Smooth muscle cell of the brain vasculature (primary cell): ENCODE measurements around the gene DAB2IP.

ENCODE experiments used
- DNase-seq: peaks from one replicate; pipeline ENCODE4 v3.0.0-alpha.2; 2012; ENCODE audit warnings: low read depth, low spot score

Gene DAB2IP

GRCh38 chr9:121816845-121817450, 165.5 kb downstream of the DAB2IP start:
- DNase-seq, result no peak

DNA sequence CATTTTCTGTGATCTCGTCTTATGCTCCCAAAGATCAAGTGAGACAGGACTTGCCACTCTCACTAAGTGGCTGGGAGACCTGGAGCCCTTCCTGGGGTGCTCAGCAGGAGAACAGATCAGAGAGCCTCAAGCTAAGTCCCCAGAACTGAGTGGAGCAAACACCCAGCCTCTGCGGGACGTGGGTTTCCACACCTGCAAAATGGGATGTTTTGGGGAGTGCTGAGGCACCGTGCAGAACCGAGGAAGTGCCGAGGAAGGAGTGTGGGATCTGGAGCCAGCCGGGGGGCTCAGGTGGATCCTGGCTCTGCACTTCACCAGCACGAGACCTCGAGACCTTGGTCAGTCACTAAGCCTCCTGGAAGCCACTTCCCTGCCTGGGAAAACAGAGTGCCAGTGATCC, 166.0 kb downstream of the DAB2IP start:
- no peak for DNase-seq

- no peak for DNase-seq
Measured at GRCh38 chr9:121818016-121818661, 166.7 kb downstream of the DAB2IP start.

DNA sequence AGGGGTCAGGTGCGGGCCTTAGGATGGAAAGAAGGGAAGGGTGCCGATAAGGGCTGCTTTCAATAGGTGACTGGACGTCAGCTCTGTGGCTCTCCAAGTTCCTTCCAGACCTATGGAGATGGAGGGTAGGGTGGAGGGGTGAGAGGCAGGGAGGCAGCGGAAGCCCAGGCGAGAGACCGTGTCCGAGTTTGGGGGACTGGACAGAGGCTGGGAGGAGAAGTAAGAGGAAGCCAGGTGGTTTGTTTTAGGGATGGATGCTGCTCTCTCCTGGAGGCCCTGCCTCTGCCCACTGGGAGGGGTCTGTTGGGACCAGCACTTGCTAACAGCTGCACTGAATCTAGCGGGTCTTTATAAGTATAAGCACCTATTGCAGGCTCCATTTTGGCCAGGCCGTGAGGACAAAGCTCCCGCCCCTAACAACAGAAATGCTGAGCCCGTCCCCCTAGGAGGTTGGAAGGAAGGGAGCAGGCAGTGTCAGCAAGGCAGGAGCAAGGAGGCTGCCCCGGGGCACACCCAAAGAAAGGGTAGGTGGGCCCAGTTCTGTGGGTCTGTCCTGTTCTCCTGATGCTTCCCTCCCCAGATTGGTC, 167.5 kb downstream of the DAB2IP start:
- DNase-seq, result no peak

- DNase-seq, result no peak
Measured at GRCh38 chr9:121819428-121820231, 168.2 kb downstream of the DAB2IP start.

DNA sequence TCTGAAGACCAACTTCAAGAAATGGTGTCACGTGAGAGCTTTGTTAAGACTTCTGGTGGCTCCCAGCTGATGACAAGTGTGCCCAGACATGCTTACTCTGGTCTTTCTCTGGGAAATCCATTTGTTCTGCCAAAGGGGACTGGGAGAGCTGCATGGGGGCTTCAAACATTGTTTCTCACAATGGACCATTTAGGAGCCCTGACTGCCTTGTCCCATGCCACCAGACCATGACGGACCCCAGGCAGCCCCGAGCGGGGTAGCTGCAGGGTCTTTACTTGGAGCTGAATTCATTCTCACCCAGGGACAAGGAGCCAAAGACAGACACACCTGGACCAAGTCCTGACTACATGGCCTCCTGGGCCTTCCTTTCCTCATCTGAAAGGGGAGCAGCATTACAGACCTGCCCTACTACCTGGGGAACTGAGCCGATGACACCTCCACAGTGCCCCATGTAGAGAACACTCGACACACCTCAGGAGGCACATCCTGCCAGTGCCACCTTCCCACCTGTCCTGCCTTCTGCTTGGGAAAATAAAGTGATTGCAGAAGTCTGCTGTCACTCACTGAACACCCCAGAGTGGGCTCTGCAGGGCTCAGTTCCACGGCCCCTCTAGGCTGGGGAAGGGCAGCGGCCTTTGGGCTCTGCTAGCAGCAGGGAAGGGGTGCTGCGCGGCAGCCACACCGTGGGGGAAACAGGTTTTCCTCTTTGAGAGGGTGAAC, 169.0 kb downstream of the DAB2IP start:
- no peak for DNase-seq

DNA sequence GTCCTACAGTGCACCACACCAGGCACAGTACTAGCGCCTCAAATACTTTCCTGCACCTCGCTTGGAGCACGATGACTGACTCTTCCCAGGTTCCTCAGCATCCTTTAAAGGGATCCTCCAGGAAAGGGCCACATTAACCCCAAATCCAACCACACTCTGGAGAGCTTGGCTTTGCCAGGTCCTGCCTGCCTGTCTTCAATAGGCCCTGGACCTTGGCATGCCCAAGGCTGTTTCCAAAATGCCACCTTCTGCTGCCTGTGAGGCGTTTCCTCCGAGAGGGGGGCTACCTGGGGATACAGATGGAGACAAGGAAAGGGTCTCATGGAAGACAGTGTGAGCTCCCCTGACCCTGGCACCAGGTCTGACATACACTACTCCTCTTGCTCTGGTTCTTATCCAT, 169.9 kb downstream of the DAB2IP start:
- no peak for DNase-seq

DNA sequence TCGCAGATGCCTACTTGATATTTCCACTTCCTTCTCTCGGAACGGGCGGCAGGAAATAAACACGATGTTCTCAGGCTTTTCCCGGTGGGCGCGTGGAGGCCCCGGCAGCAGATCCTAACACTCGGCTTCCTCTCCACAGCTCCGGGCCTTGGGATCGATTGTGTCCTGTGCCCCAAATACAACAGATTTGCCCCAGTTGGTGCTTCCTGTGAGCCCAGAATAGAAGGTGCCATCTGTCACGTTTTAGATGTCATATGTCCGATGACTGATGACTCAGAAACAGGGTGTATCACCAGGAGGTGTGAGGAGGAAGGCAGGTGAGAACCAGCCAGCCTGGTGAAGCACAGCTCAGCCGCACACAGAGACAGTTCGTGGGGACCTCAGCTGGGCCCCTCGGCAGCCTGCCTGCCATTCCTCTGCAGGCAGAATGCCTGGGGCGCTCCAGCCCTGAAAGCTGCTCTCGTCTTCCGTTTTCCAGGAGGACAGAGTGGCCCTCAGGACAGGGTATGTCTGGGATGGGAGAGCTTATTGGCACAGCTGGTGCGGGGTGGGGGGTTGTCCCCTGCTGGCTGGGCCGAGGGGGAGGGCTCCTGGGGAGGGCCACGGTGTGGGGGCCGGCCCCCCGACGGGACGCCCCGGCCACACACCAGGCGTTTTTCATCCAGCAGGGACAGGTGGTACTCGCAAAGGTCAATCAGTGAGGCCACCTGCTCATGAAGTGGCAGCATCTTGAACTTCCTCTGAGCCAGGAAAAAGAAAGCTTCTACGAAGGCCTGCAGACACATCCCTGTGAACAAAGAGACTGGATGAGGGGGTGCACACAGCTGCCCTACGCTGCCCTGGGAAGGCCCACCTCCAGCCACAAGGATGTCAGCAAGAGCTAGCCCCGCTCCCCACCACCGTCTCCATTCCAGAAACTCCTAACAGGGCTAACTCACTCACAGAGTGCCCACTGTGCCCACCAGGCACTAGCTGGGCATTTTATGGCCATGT, 171.0 kb downstream of the DAB2IP start:
- no peak for DNase-seq

DNA sequence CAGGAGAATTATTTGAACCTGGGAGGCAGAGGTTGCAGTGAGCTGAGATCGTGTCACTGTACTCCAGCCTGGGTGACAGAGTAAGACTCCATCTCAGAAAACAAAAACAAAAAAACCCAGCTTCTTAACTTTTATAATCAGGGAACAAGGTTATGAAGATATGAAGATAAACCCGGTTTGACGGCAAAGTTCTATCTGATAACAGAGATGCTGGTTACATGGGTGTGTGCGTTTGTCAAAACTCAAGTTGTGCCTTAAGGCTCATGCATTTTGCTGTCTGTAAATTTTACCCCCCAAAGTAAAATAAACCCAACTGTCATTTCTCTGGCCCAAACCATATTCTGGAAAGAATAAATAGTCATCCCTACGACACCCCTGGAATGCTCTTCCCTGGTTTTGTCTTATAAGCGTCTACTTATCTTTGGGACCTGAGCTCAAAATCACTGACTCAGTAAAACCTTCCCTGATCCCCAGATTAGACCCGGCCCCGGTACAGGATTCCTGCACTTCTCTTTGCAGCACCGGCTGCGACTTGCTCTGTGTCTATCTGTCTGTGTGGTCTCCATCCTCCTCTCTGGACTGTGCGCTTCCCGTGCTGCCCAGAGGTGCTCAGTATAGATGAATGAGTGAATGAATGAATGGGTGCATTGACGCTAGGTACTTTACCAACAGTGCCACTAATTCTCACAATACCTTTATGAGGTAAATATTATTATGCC, 172.2 kb downstream of the DAB2IP start:
- DNase-seq, result no peak

- DNase-seq, result no peak
Measured at GRCh38 chr9:121824651-121825030, 173.2 kb downstream of the DAB2IP start.

DNA sequence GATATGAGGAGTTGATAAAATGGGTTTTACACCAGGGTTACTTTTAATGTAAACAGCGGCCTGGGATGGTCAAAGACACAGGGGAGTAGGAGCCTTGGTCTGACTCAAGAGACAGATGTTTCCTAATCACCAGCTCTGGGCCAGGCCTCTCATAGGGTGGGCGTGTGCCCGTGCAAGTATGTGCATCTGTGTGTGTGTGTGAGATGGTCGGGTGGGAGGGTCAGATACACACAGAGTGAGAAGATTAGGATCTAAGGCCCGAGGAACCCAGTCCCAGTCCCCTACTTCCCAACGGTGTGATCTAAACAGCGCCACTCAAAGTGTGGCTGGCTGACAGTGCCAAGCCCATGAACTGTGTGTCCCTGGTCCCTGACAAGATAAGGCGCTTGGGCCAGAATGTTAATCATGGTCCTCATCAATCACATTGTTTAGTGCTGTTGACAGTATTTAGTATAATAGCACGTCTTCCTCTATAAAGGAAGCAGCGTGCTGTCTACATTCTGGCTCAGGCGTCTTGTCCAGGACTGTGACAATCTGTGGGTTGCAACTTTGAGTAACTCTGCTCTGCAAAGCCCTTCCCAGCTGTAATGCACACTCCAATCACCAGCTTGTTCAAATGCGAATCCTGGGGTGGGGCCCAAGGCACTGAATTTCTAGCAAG, 173.7 kb downstream of the DAB2IP start:
- no peak for DNase-seq

- DNase-seq, result no peak
Measured at GRCh38 chr9:121826711-121827110, 175.3 kb downstream of the DAB2IP start.

- no peak for DNase-seq
Measured at GRCh38 chr9:121827251-121827967, 176.0 kb downstream of the DAB2IP start.

DNA sequence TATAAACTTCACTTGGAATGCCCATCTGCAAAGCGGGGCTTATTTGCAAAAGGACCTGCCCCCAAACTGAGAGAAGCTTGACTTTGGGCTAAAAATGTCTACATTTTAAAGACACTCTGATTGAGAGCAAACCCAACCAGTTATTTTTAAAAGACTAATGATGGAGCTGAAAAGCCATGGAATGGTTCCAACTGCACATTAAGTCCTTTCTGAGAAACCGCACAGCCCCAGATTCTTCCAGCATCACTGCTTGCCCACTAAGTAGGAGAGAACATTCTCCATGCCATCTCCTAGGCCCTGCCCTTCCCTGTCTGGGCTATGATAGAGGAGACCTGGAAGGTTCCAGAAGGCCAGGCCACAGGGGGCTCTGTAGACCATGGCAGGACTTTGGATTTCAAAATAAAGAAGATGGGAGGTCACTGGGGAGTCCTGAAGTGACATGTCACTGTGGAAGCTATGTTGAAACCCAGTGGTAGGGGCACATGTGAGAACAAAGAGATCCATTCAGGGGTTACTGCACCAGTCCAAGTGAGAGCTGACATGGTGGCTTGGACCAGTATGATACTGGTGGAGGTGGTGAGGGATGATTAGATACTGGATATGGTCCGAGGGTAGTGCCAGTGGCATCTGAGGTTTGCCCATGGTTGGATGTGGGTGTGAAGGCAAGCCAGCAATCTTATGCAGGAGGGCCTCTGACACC, 179.2 kb downstream of the DAB2IP start:
- no peak for DNase-seq

- DNase-seq, result no peak
Measured at GRCh38 chr9:121831869-121832268, 180.4 kb downstream of the DAB2IP start.

DNA sequence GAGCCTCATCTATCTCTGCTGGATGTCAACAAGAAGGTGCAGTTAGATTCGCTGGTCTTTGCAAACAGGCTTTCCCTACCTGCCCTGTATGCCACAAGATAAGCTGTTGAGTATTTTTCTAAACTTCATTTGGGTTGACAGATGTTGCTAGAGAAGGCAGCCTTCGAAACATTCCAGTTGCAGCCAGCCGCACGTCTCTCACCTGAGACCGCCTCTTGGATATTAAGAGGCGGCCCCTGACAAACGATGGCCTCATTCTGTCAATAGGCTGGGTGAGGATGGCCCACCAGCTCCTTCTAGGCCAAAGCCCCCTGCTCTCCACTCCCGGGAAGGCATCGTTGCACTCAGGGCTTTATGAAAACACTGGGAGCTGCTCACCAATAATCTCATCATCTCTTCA, 181.6 kb downstream of the DAB2IP start:
- no peak for DNase-seq
